ENCODE measurements around the gene ULBP2. TPM values are rescaled to one million over a fixed set of nuclear protein-coding genes. Genes with fewer than 3 reads are reported as not detected.
"Not testable (repeated sequence)": the region's sequence is repeated elsewhere in the genome, so short reads cannot be mapped to it uniquely, and the experiment has no call there.

ULBP2 gene
- total RNA-seq, 1 donor from 2014 or later: 3.6 TPM

DNA sequence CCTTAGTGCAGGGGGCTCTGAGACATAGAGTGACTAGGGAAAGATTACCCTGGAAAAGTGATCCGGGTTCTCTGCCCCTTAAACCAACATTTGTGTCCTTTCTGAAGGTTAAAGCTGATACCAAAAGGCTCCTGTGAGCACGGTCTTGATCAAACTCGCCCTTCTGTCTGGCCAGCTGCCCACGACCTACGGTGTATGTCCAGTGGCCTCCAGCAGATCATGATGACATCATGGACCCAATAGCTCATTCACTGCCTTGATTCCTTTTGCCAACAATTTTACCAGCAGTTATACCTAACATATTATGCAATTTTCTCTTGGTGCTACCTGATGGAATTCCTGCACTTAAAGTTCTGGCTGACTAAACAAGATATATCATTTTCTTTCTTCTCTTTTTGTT, 6.8 kb downstream of the ULBP2 start:
- DNase-seq (ENCODE audit: low spot score): no peak

DNA sequence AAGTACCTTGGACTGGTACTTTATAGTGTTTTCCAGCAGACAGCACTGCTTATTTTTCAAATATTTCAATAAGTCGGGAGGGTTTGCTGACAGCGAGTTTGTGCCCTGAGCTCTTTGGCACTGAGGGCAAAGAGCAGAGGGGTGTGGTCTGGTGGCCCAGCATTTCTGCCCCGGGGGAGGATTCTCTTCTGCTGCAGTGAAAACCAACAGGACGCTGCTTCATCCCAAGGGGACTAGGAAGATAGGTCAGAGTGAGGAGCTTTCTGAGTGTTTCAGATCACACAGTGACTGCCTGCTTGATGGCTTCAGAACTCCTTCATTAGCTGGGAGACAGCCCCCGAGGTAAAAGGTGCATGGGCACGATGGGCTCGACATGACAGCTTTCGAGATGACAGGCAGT, 8.6 kb downstream of the ULBP2 start:
- no peak for DNase-seq (ENCODE audit: low spot score)

- DNase-seq (ENCODE audit: low spot score): no peak
Observed at GRCh38 chr6:149951096-149951495, 9.3 kb downstream of the ULBP2 start.

- no peak for DNase-seq (ENCODE audit: low spot score)
Observed at GRCh38 chr6:149951626-149952025, 9.8 kb downstream of the ULBP2 start.

DNA sequence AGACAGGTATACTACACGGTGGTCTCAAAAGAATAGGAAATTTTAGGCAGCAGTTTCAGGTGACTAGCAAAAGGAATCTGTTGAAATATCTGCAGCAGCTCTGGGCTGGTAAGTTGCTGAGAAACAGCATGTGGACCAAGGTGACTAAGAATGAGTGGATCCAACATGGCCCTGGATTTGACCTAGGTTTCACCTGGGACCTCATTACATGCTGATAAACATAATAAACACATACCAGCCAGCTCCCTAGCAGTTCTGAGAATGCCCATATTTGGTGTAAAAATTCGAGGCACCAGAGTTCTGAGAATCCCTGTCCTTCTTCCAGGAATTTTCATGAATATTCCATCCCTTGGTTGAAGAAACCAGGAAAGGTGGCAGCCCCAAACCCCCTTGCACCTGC, 11.6 kb downstream of the ULBP2 start:
- not testable (repeated sequence) for DNase-seq (ENCODE audit: low spot score)

GRCh38 chr6:149953934-149954327, 12.1 kb downstream of the ULBP2 start:
- not testable (repeated sequence) for DNase-seq (ENCODE audit: low spot score)

DNA sequence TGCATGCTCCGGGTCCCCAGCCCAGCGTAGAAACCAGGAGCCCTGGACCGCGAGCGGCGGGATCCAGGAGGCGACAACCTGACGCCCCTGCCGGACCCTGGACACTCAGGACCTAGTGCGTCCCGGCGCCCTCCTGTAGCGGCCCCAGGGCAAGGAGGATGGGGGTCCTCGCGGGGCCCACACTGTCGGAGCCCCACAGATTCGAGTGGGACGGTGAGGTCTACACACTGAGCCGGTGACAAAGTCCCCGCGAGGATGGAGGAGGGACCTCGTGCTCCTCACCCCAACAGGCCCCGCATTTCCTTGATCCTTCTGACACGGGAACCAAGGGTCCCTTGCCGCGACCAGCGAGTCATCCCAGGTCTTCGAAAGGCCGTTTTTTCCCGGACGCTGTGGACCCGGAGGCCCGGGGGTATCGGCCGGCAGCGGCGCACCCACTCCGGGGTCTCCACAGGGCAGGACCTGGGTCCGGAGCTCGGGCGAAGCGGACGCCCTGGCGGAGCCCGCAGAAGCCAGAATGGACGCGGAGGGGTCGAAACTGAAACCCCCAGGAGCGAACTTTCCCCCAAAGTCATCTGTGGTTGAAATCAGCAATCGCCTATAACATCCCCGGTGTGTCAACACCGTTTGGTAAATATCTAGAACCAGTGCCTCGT, 12.6 kb downstream of the ULBP2 start:
- DNase-seq (ENCODE audit: low spot score): not testable (repeated sequence)

- DNase-seq (ENCODE audit: low spot score): not testable (repeated sequence)
Observed at GRCh38 chr6:149954984-149955653, 13.3 kb downstream of the ULBP2 start.

GRCh38 chr6:149955654-149956317, 14.0 kb downstream of the ULBP2 start:
- DNase-seq (ENCODE audit: low spot score): not testable (repeated sequence)

DNA sequence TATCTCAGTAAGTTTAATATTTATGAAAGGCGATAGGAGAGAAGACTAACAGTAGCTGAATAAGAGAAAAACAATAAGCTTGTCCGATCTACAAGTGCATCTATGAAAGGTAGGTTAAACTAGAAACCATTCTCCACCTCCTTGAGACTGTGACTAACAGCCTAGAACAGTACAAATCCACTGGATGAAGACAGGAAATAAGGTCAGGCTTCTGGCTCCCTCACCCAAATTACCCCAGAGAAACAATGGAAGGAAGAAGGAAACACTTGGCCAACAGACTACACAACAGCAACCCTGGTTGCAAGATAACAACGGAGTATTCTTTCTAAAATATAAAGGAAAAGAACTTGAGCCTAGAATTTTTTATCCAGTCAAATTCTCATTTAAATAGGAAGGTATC, 16.3 kb downstream of the ULBP2 start:
- not testable (repeated sequence) for DNase-seq (ENCODE audit: low spot score)

DNA sequence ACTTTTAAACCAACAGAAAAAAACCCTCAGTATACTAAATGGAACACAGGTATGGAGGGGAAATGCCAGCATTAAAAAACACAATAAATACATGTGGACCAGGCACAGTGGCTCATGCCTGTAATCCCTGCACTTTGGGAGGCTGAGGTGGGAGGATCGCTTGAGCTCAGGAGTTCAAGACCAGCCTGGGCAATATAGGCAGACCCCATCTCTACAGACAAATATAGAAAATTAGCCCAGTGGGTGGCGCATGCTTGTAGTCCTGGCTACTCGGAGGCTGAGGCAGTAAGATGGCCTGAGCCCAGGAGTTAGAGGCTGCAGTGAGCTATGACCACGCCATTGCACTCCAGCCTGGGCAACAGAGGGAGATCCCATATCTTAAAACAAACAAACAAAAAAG, 18.0 kb downstream of the ULBP2 start:
- not testable (repeated sequence) for DNase-seq (ENCODE audit: low spot score)

GRCh38 chr6:149960488-149960887, 18.7 kb downstream of the ULBP2 start:
- DNase-seq (ENCODE audit: low spot score): no peak

GRCh38 chr6:149961728-149962425, 20.1 kb downstream of the ULBP2 start:
- no peak for DNase-seq (ENCODE audit: low spot score)

- no peak for DNase-seq (ENCODE audit: low spot score)
Observed at GRCh38 chr6:149962461-149963211, 20.8 kb downstream of the ULBP2 start.

GRCh38 chr6:149963212-149963461, 21.3 kb downstream of the ULBP2 start:
- DNase-seq (ENCODE audit: low spot score): no peak

DNA sequence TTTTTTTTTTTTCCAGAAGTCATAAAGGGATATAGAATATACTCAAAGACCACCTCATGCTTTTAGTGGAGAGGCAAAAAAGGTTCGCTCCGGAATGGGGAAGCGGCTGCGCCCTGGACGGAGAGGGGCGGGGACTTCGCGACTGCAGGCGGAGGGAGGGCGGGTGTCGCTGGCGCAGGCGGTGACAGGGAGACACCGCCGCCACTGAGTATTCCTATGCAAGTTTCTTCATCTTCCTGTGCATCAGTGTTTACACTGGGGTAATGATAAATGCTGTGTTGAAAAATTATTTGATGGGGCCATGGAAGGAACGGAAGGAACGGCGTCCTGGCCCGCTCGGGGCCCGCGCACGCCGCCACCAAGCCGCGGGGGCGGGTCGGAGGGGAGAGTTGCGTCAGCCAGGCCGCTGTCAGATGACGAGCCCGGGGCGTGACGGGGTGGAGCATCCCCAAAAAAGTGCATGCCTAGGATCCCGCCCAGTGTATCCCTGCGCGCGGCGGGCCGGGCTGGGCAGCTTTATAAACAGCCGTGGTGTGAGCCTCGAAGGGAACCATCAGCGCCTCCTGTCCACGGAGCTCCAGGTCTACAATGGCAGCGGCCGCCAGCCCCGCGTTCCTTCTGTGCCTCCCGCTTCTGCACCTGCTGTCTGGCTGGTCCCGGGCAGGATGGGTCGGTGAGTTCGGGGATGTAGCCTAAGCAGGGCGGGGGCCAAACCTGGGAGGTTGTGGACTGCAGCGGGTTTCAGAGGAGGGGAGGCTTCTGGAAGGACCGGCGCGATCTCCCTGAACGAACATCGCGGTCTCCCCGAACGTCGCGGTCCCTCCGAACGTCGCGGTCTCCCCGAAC, 21.9 kb downstream of the ULBP2 start, which contains the start of gene ULBP1:
TSS of gene ULBP1 (plus strand) at position 482 of the 846 bp plus-strand sequence. CDS start at position 589, 107 bp downstream.
- DNase-seq (ENCODE audit: low spot score): peak; percentile 80

GRCh38 chr6:149964308-149965193, 22.7 kb downstream of the ULBP2 start:
- DNase-seq (ENCODE audit: low spot score): peak; percentile 12

DNA sequence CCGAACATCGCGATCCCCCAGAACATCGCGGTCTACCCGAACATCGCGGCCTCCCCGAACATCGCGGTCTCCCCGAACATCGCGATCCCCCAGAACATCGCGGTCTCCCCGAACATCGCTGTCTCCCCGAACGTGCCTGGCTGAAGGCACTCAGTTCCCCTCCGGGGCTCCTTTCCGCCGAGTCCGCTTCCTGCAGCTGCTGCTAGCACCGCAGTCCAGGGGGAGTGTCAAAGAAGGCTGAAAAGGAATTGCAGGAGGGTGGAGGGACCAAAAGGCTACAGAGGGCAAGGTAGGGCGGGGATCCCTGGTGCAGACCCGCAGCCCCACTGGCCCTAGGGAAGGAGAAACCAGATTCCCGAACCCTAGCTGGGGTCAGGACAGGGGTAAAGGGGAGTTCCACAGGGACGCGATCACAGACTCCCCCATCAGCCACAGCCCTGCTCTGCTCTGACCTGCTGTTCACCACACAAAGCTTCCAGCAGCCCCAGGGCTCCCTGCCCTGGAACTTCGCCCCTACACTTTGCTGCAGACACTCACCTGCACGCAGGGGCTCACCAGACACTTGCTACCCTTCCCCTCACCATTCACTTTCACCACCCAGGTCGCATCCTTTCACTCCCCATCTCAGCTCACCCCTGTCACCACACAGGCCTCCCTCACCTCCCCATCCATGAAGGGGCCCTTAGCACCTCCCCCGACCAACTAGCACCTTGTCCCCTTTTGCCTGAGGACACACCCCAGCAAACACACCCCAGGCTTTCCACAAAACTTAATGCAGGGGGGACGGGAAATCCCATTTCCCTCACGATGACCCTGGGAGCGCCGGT, 23.6 kb downstream of the ULBP2 start:
- peak; percentile 27 for DNase-seq (ENCODE audit: low spot score)

- DNase-seq (ENCODE audit: low spot score): not testable (repeated sequence)
Observed at GRCh38 chr6:149966319-149966718, 24.5 kb downstream of the ULBP2 start.
